Aorta (tissue), 5 donors: ENCODE data around the gene SNX32. TPM values are rescaled to one million over a fixed set of nuclear protein-coding genes. Genes with fewer than 3 reads are reported as not detected.

Experiments
- ATAC-seq: fragments of 200-7000 bp; cut with Tn5 transposase; one replicate; pipeline ENCODE4 v1.9.1; 2022; ENCODE audit warnings: moderate library complexity; ENCODE audit not compliant: low FRiP score
- DNase-seq, 2 donors: peaks; one replicate each; pipeline ENCODE4 v3.0.0-alpha.2; 2020
- H3K27ac ChIP-seq, 2 donors: one replicate each; pipeline ENCODE4 v1.5.1; 2013; ENCODE audit warnings: low read length in 2 of 2, mild to moderate bottlenecking in 2 of 2, moderate library complexity in 2 of 2, control low read depth in 1 of 2, inconsistent platforms in 1 of 2, low read depth in 1 of 2
- H3K27me3 ChIP-seq, 2 donors: one replicate each; pipeline ENCODE4 v1.6.1; 2013; ENCODE audit warnings: control low read depth in 1 of 2, low read length in 1 of 2, mild to moderate bottlenecking in 1 of 2, moderate library complexity in 1 of 2; ENCODE audit not compliant: insufficient read depth in 2 of 2, control insufficient read depth in 1 of 2
- H3K36me3 ChIP-seq, 2 donors: one replicate each; pipeline ENCODE4 v1.6.1; 2013; ENCODE audit warnings: control low read depth in 1 of 2, low read length in 1 of 2, mild to moderate bottlenecking in 1 of 2; ENCODE audit not compliant: insufficient read depth in 2 of 2, control insufficient read depth in 1 of 2
- H3K4me1 ChIP-seq, 2 donors: one replicate each; pipeline ENCODE4 v1.6.1; 2013; ENCODE audit warnings: low read length in 2 of 2, control low read depth in 1 of 2, mild to moderate bottlenecking in 1 of 2, moderate library complexity in 1 of 2; ENCODE audit not compliant: insufficient read depth in 2 of 2, control insufficient read depth in 1 of 2
- H3K4me3 ChIP-seq, 2 donors: one replicate each; pipeline ENCODE4 v1.5.1; 2013; ENCODE audit warnings: low read length in 2 of 2, control low read depth in 1 of 2, mild to moderate bottlenecking in 1 of 2
- H3K9me3 ChIP-seq: one replicate; pipeline ENCODE4 v1.6.1; 2013; ENCODE audit warnings: mild to moderate bottlenecking, low read length; ENCODE audit not compliant: control insufficient read depth
- WGBS, 2 donors: extraction: QIAGEN DNeasy Blood & Tissue Kit; methylation state at CpG; one replicate each; pipeline ENCODE4 v1.1.7; 2013; 5-methylcytosine and 5-hydroxymethylcytosine counted together
- intact Hi-C, 2 donors: fragments of 100-400 bp; cut with DNase I; formaldehyde crosslinking; loops; one replicate each; pipeline versions ENCODE4 v1.14.2 to v1.15.0; 2022
- polyA plus RNA-seq, 2 donors: library from polyadenylated mRNA; stranded (reverse); fragments of 200-250 nt; gene quantifications; one replicate each; pipeline ENCODE4 v1.2.3, GENCODE V29; 2013
- total RNA-seq, 2 donors: library from RNA; stranded (reverse); fragmentation: NEBNext Ultra II Directional; extraction: Animal tissue kit (Norgen Biotek cat#: 25700); gene quantifications; one replicate each; pipeline ENCODE4 v1.2.1, GENCODE V29; 2021
- donor health status: healthy with polysubstance abuse.
- donor health status: Bipolar disorder and iron deficiency.
- donor health status: DM: no; HTN: no; CAD: no.
- donor health status: DM: no; HTN: no; CAD: no.
- donor health status: DM: yes; HTN: yes; CAD: no.

Gene SNX32
- total and polyA plus RNA-seq, 4 donors: 0.39 to 2.4 (median 1.2) TPM; not detected in 1

DNA sequence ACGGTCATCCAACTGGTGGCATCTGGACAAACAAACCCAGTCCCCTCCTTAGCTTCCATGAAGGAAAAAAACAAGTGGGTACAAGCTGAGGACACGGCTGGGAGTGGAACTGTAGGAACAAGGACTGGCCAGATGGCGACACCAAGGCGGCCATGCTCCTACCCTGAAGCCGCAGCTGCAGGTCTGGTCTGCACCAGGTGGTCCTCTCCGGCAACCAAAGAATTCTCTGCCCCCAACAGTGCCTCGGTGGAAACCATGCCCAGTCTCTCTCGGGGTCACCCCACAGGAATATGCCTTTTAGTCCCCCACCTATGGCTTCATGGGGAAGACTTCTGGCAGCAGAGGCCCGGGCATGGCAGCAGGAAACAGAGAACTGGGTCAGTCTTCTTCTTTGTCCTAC lies 24.3 kb upstream of the SNX32 start:
- Histone ChIP-seq H3K4me3 (no peak overlapping the region), H3K9me3 (no peaks in the 10 kb centered on the region), H3K27me3 (no peaks in the 10 kb centered on the region), H3K27ac (no peak overlapping the region), H3K4me1 (no peaks in the 10 kb centered on the region), H3K36me3 (no peaks in the 10 kb centered on the region)
- WGBS, 2 donors: 83 to 90% methylated on average over 9 of the region's 9 CpGs
- ATAC-seq (no peak), DNase-seq (peak in 1 of 2 donors; percentile 44)
- intact Hi-C loops: no loop called here

GRCh38 chr11:65810046-65810868 lies 23.5 kb upstream of the SNX32 start:
- no peak overlapping the region for H3K4me3 ChIP-seq
- DNase-seq (no peak), ATAC-seq (no peak)
- 82% methylated on average over 23 of the region's 23 CpGs for WGBS, 2 donors
- no peaks in the 10 kb centered on the region for H3K36me3 ChIP-seq
- intact Hi-C loops: loop anchor here in 1 of 2 donors (10.0 kb wide), 1 partner anchor 185 kb away; no protein-coding TSS in a partner anchor
- no peaks in the 10 kb centered on the region for H3K4me1 ChIP-seq
- no peak overlapping the region for H3K27ac ChIP-seq
- H3K27me3 ChIP-seq: no peaks in the 10 kb centered on the region
- no peaks in the 10 kb centered on the region for H3K9me3 ChIP-seq

GRCh38 chr11:65811764-65812475 lies 21.8 kb upstream of the SNX32 start:
- H3K4me1 ChIP-seq: no peaks in the 10 kb centered on the region
- intact Hi-C loops: loop anchor here in 1 of 2 donors (10.0 kb wide), 1 partner anchor 187 kb away; no protein-coding TSS in a partner anchor
- no peaks in the 10 kb centered on the region for H3K27me3 ChIP-seq
- WGBS, 2 donors: 70 to 71% methylated on average over 19 of the region's 19 CpGs
- H3K4me3 ChIP-seq: no peak overlapping the region
- H3K36me3 ChIP-seq: no peaks in the 10 kb centered on the region
- ATAC-seq: no peak
- H3K27ac ChIP-seq: no peak overlapping the region
- DNase-seq: no peak
- no peaks in the 10 kb centered on the region for H3K9me3 ChIP-seq

GRCh38 chr11:65814131-65814985 lies 19.4 kb upstream of the SNX32 start:
- no peaks in the 10 kb centered on the region for H3K27me3 ChIP-seq
- H3K4me3 ChIP-seq: no peak overlapping the region
- intact Hi-C loops: loop anchor here in 1 of 2 donors (10.0 kb wide), 1 partner anchor 190 kb away; no protein-coding TSS in a partner anchor
- H3K4me1 ChIP-seq: no peaks in the 10 kb centered on the region
- WGBS, 2 donors: 59 to 61% methylated on average over 18 of the region's 18 CpGs
- DNase-seq (peak in 1 of 2 donors; percentile 81), ATAC-seq (no peak)
- H3K36me3 ChIP-seq: no peaks in the 10 kb centered on the region
- no peaks in the 10 kb centered on the region for H3K9me3 ChIP-seq
- no peak overlapping the region for H3K27ac ChIP-seq

DNA sequence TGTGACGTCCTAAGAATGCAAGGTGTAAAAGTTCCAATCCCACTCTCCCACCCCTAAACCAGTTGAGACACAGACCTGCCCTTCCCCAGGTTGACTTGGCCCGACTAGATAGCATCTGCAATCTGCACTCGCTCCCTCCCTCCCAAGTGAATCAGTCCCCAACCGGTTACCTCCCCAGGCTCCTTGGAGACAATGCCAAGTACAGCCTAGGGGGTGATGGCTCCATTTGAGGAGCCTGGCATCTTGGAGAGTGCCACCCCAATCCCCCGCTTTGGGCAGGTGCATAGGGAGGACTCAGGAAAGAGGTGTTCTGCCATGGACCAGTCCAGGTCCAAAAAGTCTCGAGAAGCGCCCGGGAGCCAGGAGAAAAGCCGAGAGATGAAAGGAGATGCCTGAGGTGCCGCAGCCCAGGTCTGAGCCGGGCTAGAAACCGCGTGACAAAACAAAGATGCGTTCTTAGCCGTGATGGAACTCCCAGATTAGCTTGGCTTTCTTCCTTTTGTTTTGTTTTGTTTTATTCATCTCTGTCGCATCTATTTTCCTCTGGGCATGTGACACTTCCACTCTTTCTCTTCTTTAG lies 18.7 kb upstream of the SNX32 start:
- H3K4me3 ChIP-seq: no peak overlapping the region
- H3K4me1 ChIP-seq: no peaks in the 10 kb centered on the region
- ATAC-seq (no peak), DNase-seq (no peak)
- 90 to 92% methylated on average over 16 of the region's 16 CpGs for WGBS, 2 donors
- no peaks in the 10 kb centered on the region for H3K36me3 ChIP-seq
- intact Hi-C loops: loop anchor here (5.0 to 10.0 kb wide), 2 partner anchors 38 to 190 kb away; no protein-coding TSS in a partner anchor
- H3K9me3 ChIP-seq: no peaks in the 10 kb centered on the region
- H3K27ac ChIP-seq: no peak overlapping the region
- H3K27me3 ChIP-seq: no peaks in the 10 kb centered on the region

DNA sequence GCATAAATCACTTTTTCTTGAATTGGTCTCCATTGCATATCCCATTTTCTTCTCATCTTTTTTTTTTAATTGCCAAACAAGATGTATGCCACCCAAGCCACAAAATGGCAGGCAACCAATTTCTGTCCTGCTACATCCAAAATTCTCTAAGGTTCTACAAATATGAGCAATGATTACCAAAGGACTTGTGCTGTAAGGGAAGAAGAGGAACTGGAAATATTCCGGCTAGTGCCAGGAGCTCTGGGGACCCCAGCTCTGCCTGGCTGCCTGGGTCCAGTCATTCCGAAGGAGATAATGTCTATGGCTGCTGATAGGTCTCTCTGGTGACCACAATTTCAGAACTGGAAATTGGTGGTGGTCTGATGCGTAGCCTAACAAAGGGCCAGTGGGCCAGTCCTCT lies 17.1 kb upstream of the SNX32 start:
- Histone ChIP-seq H3K36me3 (no peaks in the 10 kb centered on the region), H3K4me1 (no peaks in the 10 kb centered on the region), H3K9me3 (no peaks in the 10 kb centered on the region), H3K27me3 (no peaks in the 10 kb centered on the region), H3K4me3 (no peak overlapping the region), H3K27ac (no peak overlapping the region)
- ATAC-seq (no peak), DNase-seq (no peak)
- intact Hi-C loops: loop anchor here (5.0 to 10.0 kb wide), 2 partner anchors 39 to 192 kb away; no protein-coding TSS in a partner anchor
- 93 to 96% methylated on average over 3 of the region's 3 CpGs for WGBS, 2 donors

- DNase-seq: no peak
- H3K4me3 ChIP-seq: peak overlapping the region; percentile 71 to 94
- H3K27me3 ChIP-seq: no peaks in the 10 kb centered on the region
- no peaks in the 10 kb centered on the region for H3K9me3 ChIP-seq
- H3K4me1 ChIP-seq: no peaks in the 10 kb centered on the region
- no peak for ATAC-seq
- H3K27ac ChIP-seq: no peak overlapping the region
- intact Hi-C loops: loop anchor here (5.0 to 10.0 kb wide), 2 partner anchors 40 to 193 kb away; no protein-coding TSS in a partner anchor
- 68 to 72% methylated on average over 5 of the region's 5 CpGs for WGBS, 2 donors
- no peaks in the 10 kb centered on the region for H3K36me3 ChIP-seq
Observed at GRCh38 chr11:65817312-65817834, 16.4 kb upstream of the SNX32 start.
